GM12878 (cell line): ENCODE results near the gene USP10. TPM values are rescaled to one million over a fixed set of nuclear protein-coding genes. Genes with fewer than 3 reads are reported as not detected.

Source experiments
- ATAC-seq: fragments of 200-7000 bp; cut with Tn5 transposase; 3 replicates; pipeline ENCODE4 v1.9.1; 2020; ENCODE audit warnings: mild to moderate bottlenecking, moderate library complexity
- BruUV-seq: library from RNA; stranded (reverse); fragments of 400-500 nt; replicated peaks from 2 replicates; lab custom pipeline; 2021; lab: Mats Ljungman, UMichigan
- CTCF ChIA-PET: fragments of 300-600 bp; sonication (Branson Sonifier 250); formaldehyde crosslinking; extraction: SDS; loops from one replicate; lab custom pipeline; 2021; ENCODE audit warnings: inconsistent platforms; lab: Yijun Ruan, JAX
- POLR2A ChIA-PET: fragments of 350-600 bp; formaldehyde crosslinking; extraction: SDS; loops from one replicate; lab custom pipeline; 2021; ENCODE audit warnings: inconsistent platforms; lab: Charles Lee
- RAD21 ChIA-PET: fragments of 300-600 bp; sonication (Branson Sonifier 250); formaldehyde crosslinking; loops from one replicate; lab custom pipeline; 2023; ENCODE audit warnings: antibody characterized with exemption; ENCODE audit not compliant: unreplicated experiment; lab: Charles Lee
- SMC1A ChIA-PET: fragments of 300-600 bp; sonication (Branson Sonifier 250); formaldehyde crosslinking; loops from one replicate; lab custom pipeline; 2023; ENCODE audit not compliant: unreplicated experiment, uncharacterized antibody; lab: Charles Lee
- DNase-seq: peaks from one replicate; pipeline ENCODE4 v3.0.0-alpha.2; 2011; ENCODE audit warnings: low read depth, low spot score
- FAIRE-seq: peaks from 3 replicates; lab custom pipeline; 2011; peaks lifted over from hg19 to GRCh38; lab: Jason Lieb, UNC
- H2AFZ ChIP-seq: 2 replicates; pipeline ENCODE4 v1.6.0; 2011; ENCODE audit warnings: low read depth, low read length, control low read depth; ENCODE audit not compliant: control insufficient read depth
- H3K27ac ChIP-seq: 2 replicates; pipeline ENCODE4 v1.5.1; 2011; ENCODE audit warnings: control low read depth; ENCODE audit not compliant: control insufficient read depth, insufficient read depth
- H3K27me3 ChIP-seq, 2 experiments: replicated peaks in 1 of 2; 2 replicates each; pipeline versions ENCODE4 v1.6.0 to v1.6.1; 2011; ENCODE audit warnings: low read length in 1 of 2; ENCODE audit not compliant: control insufficient read depth in 2 of 2, insufficient read depth in 2 of 2
- H3K36me3 ChIP-seq, 2 experiments: 2 replicates each; pipeline ENCODE4 v1.5.1; 2011; ENCODE audit warnings: low read length in 1 of 2; ENCODE audit not compliant: control insufficient read depth in 2 of 2, insufficient read depth in 2 of 2
- H3K4me1 ChIP-seq: 2 replicates; pipeline ENCODE4 v1.6.1; 2011; ENCODE audit warnings: mild to moderate bottlenecking, low read length, moderate library complexity, mixed read lengths; ENCODE audit not compliant: control insufficient read depth, insufficient read depth
- H3K4me2 ChIP-seq: 2 replicates; pipeline ENCODE4 v1.6.0; 2011; ENCODE audit warnings: control low read depth; ENCODE audit not compliant: control insufficient read depth, insufficient read depth
- H3K4me3 ChIP-seq: fragments of 200-600 bp; sonication (generic); 2 replicates; pipeline ENCODE4 v1.5.1; 2016
- H3K79me2 ChIP-seq: 2 replicates; pipeline ENCODE4 v1.6.0; 2011; ENCODE audit warnings: low read length; ENCODE audit not compliant: control insufficient read depth, insufficient read depth
- H3K9ac ChIP-seq: 2 replicates; pipeline ENCODE4 v1.8.0; 2011; ENCODE audit warnings: low read length, control low read depth, mixed read lengths; ENCODE audit not compliant: control insufficient read depth, insufficient read depth
- H3K9me3 ChIP-seq: replicated peaks from 3 replicates; pipeline ENCODE4 v1.5.1; 2011; ENCODE audit warnings: mild to moderate bottlenecking, low read length; ENCODE audit not compliant: control insufficient read depth, insufficient read depth
- H4K20me1 ChIP-seq: 2 replicates; pipeline ENCODE4 v1.6.0; 2011; ENCODE audit not compliant: control insufficient read depth, insufficient read depth
- BMI1 ChIP-seq: fragments of 450-650 bp; IDR thresholded peaks from 2 replicates; pipeline ENCODE4 v1.6.1; 2016; ENCODE audit warnings: mild to moderate bottlenecking, moderate library complexity, borderline replicate concordance
- EGR1 ChIP-seq, 2 experiments: IDR thresholded peaks; 1 replicate in 1 of 2; 2 replicates in 1 of 2; pipeline ENCODE4 v1.6.1; 2011 to 2012; ENCODE audit warnings: low read depth in 2 of 2, low read length in 2 of 2, borderline replicate concordance in 1 of 2, mild to moderate bottlenecking in 1 of 2, moderate library complexity in 1 of 2
- EP300 ChIP-seq, 2 experiments: fragments of 150-350 bp in 1 of 2; IDR thresholded peaks; 2 replicates each; pipeline ENCODE4 v1.6.1; 2011 to 2012; ENCODE audit warnings: low read depth in 2 of 2, low read length in 2 of 2, borderline replicate concordance in 1 of 2, improper control_type of control experiment in 1 of 2, inconsistent platforms in 1 of 2; ENCODE audit not compliant: control insufficient read depth in 1 of 2
- HDAC2 ChIP-seq: fragments of 200-600 bp; sonication (generic); IDR thresholded peaks from 2 replicates; pipeline ENCODE4 v1.6.1; 2017
- IKZF1 ChIP-seq: fragments of 450-650 bp; conservative IDR thresholded peaks from 2 replicates; pipeline ENCODE4 v1.6.1; 2017; ENCODE audit warnings: antibody characterized with exemption, mild to moderate bottlenecking
- MTA2 ChIP-seq: fragments of 450-650 bp; IDR thresholded peaks from 2 replicates; pipeline ENCODE4 v1.6.1; 2016; ENCODE audit warnings: low read depth, mild to moderate bottlenecking, moderate library complexity
- RAD21 ChIP-seq: IDR thresholded peaks from 2 replicates; pipeline ENCODE4 v1.6.1; 2011; ENCODE audit warnings: mild to moderate bottlenecking, low read depth, low read length, moderate library complexity; ENCODE audit not compliant: insufficient read depth
- RBBP5 ChIP-seq: fragments of 200-600 bp; sonication (generic); conservative IDR thresholded peaks from 2 replicates; pipeline ENCODE4 v1.6.1; 2016
- RCOR1 ChIP-seq: conservative IDR thresholded peaks from 2 replicates; pipeline ENCODE4 v1.6.1; 2012; ENCODE audit warnings: low read depth, low read length, improper control_type of control experiment
- SMC3 ChIP-seq: IDR thresholded peaks from 2 replicates; pipeline ENCODE4 v1.6.1; 2011; ENCODE audit warnings: low read length, improper control_type of control experiment, borderline replicate concordance
- SRF ChIP-seq, 2 experiments: IDR thresholded peaks; 2 replicates each; pipeline ENCODE4 v1.6.1; 2011; ENCODE audit warnings: low read depth in 2 of 2, low read length in 2 of 2, mild to moderate bottlenecking in 1 of 2, moderate library complexity in 1 of 2
- SUPT20H ChIP-seq: IDR thresholded peaks from 2 replicates; pipeline ENCODE4 v1.6.1; 2011; ENCODE audit warnings: low read depth, mild to moderate bottlenecking, low read length, moderate library complexity, borderline replicate concordance; ENCODE audit not compliant: control insufficient read depth
- YY1 ChIP-seq: IDR thresholded peaks from 2 replicates; pipeline ENCODE4 v1.6.1; 2011; ENCODE audit warnings: low read depth, mild to moderate bottlenecking, low read length
- ZZZ3 ChIP-seq: IDR thresholded peaks from 2 replicates; pipeline ENCODE4 v1.6.1; 2011; ENCODE audit warnings: low read depth; ENCODE audit not compliant: control insufficient read depth, insufficient read length
- WGBS: methylation state at CpG from one replicate; pipeline ENCODE4 v1.1.6; 2016; ENCODE audit warnings: low lambda C conversion rate; ENCODE audit not compliant: insufficient replicate concordance, insufficient coverage; ENCODE audit errors: missing lambda C conversion rate; 5-methylcytosine and 5-hydroxymethylcytosine counted together
- in situ Hi-C: fragments of 300-500 bp; cut with MboI; formaldehyde crosslinking; loops from 9 replicates; pipeline ENCODE4 v1.14.3; 2018; ENCODE audit warnings: mixed read lengths
- intact Hi-C: fragments of 100-400 bp; cut with micrococcal nuclease; formaldehyde crosslinking; loops from one replicate; pipeline ENCODE4 v1.14.2; 2022; ENCODE audit not compliant: unreplicated experiment
- polyA plus RNA-seq, 11 experiments: library from polyadenylated mRNA; depleted of rRNA in 4 of 11; unstranded in 6 of 11; stranded (reverse) in 5 of 11; fragments of >200 nt; fragmentation: Nextera tagmentation in 4 of 11; fragmentation: Illumina TruSeq in 1 of 11; extraction: Ambion mirVana in 4 of 11; extraction: Trizol in 1 of 11; gene quantifications; 1 replicate in 1 of 11; 2 replicates in 10 of 11; pipeline versions ENCODE4 v1.2.1 to v1.2.3, GENCODE V29; 2011 to 2016; ENCODE audit warnings: inconsistent platforms in 2 of 11, missing spikeins in 2 of 11, low read depth in 1 of 11
- total RNA-seq, 4 experiments: library from RNA; depleted of rRNA in 3 of 4; stranded (reverse); fragments of >200 nt in 3 of 4; fragmentation: Illumina TruSeq in 1 of 4; extraction: Trizol in 1 of 4; gene quantifications; 2 replicates each; pipeline versions ENCODE4 v1.2.1 to v1.2.3, GENCODE V29; 2013 to 2021
- TF ChIP-seq, protein P1 (sequence below): IDR thresholded peaks from 2 replicates; pipeline ENCODE4 v1.6.1; 2012; ENCODE audit warnings: low read depth, low read length, improper control_type of control experiment
- TF ChIP-seq, protein P2 (sequence below): fragments of 450-650 bp; formaldehyde crosslinking; IDR thresholded peaks from 2 replicates; pipeline ENCODE4 v1.4.0; 2022; ENCODE audit warnings: mild to moderate bottlenecking, moderate library complexity
- TF ChIP-seq, protein P3 (sequence below): fragments of 450-650 bp; IDR thresholded peaks from 2 replicates; pipeline ENCODE4 v1.6.1; 2017; ENCODE audit warnings: mild to moderate bottlenecking, moderate library complexity

The USP10 gene
- total and polyA plus RNA-seq, 10 of the 15 experiments (the other 5 are each of a cell fraction or from before 2014, with no cell fraction given) = 46.1 to 160 (median 105) TPM

DNA sequence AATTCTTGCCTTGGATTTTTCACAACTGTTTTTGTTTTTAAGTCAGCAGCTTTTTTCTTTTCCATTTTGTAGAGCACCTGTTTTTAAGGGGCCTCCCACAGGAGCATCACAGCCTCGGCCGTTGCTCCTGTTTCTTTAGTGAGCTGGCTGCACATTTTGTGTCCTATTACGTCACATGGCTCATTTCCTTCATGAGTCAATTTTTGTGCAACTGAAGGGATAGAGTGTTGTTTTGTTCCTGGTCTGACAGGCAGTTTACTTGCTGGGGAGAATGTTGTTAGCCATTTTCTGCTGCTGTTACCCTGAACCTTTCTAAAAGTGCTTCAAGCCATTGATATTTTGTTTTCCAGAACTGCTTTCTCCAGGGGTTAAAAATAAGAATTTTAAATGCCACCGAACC lies 75.0 kb downstream of the USP10 start:
- no peaks in the 10 kb centered on the region for H3K79me2 ChIP-seq
- no peaks in the 10 kb centered on the region for H3K9me3 ChIP-seq
- ATAC-seq = no peak
- no peak overlapping the region for H3K9ac ChIP-seq
- 96% methylated on average over 4 of the region's 4 CpGs for WGBS
- no peak overlapping the region for H3K4me2 ChIP-seq
- intact Hi-C loops = no loop called here
- ChIA-PET SMC1A (no interaction called here), POLR2A (no interaction called here), RAD21 (no interaction called here), CTCF (interaction anchor here (3.2 kb wide), 1 partner anchor 21 kb away, joined by 12 read pairs; no protein-coding TSS in a partner anchor)
- H3K4me3 ChIP-seq = no peak overlapping the region
- in situ Hi-C loops = no loop called here
- no peaks in the 10 kb centered on the region for H3K27me3 ChIP-seq
- no peaks in the 10 kb centered on the region for H4K20me1 ChIP-seq
- no peak for FAIRE-seq
- peaks cover 31 to 43% of the 10 kb centered on the region in 2 experiments for H3K36me3 ChIP-seq
- H3K4me1 ChIP-seq = no peaks in the 10 kb centered on the region
- no TSS peak for BruUV-seq
- DNase-seq = no peak
- no peak overlapping the region for H2AFZ ChIP-seq
- no peak overlapping the region for H3K27ac ChIP-seq
- TF ChIP-seq BMI1 (no peak), SUPT20H (no peak), RCOR1 (no peak), EP300 (IDR thresholded peaks at IDR 0.05; ENCODE audit: borderline replicate concordance in 1 of 2, control insufficient read depth in 1 of 2, low read depth in 2 of 2, low read length in 2 of 2) (no peak), HDAC2 (no peak), SRF (IDR thresholded peaks at IDR 0.05; ENCODE audit: low read depth in 2 of 2, low read length in 2 of 2) (no peak), IKZF1 (no peak), YY1 (no peak), SMC3 (no peak), RAD21 (no peak), EGR1 (IDR thresholded peaks at IDR 0.05; ENCODE audit: borderline replicate concordance in 1 of 2, low read depth in 2 of 2, low read length in 2 of 2) (no peak), MTA2 (no peak), ZZZ3 (no peak), RBBP5 (no peak)
- TF ChIP-seq, protein P1, sequence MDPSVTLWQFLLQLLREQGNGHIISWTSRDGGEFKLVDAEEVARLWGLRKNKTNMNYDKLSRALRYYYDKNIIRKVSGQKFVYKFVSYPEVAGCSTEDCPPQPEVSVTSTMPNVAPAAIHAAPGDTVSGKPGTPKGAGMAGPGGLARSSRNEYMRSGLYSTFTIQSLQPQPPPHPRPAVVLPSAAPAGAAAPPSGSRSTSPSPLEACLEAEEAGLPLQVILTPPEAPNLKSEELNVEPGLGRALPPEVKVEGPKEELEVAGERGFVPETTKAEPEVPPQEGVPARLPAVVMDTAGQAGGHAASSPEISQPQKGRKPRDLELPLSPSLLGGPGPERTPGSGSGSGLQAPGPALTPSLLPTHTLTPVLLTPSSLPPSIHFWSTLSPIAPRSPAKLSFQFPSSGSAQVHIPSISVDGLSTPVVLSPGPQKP = no peak
- TF ChIP-seq, protein P2, sequence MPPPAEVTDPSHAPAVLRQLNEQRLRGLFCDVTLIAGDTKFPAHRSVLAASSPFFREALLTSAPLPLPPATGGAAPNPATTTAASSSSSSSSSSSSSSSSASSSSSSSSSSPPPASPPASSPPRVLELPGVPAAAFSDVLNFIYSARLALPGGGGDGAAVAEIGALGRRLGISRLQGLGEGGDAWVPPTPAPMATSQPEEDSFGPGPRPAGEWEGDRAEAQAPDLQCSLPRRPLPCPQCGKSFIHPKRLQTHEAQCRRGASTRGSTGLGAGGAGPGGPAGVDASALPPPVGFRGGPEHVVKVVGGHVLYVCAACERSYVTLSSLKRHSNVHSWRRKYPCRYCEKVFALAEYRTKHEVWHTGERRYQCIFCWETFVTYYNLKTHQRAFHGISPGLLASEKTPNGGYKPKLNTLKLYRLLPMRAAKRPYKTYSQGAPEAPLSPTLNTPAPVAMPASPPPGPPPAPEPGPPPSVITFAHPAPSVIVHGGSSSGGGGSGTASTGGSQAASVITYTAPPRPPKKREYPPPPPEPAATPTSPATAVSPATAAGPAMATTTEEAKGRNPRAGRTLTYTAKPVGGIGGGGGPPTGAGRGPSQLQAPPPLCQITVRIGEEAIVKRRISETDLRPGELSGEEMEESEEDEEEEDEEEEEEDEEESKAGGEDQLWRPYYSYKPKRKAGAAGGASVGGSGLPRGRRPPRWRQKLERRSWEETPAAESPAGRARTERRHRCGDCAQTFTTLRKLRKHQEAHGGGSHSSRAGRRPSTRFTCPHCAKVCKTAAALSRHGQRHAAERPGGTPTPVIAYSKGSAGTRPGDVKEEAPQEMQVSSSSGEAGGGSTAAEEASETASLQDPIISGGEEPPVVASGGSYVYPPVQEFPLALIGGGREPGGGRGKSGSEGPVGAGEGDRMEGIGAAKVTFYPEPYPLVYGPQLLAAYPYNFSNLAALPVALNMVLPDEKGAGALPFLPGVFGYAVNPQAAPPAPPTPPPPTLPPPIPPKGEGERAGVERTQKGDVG = no peak
- TF ChIP-seq, protein P3, sequence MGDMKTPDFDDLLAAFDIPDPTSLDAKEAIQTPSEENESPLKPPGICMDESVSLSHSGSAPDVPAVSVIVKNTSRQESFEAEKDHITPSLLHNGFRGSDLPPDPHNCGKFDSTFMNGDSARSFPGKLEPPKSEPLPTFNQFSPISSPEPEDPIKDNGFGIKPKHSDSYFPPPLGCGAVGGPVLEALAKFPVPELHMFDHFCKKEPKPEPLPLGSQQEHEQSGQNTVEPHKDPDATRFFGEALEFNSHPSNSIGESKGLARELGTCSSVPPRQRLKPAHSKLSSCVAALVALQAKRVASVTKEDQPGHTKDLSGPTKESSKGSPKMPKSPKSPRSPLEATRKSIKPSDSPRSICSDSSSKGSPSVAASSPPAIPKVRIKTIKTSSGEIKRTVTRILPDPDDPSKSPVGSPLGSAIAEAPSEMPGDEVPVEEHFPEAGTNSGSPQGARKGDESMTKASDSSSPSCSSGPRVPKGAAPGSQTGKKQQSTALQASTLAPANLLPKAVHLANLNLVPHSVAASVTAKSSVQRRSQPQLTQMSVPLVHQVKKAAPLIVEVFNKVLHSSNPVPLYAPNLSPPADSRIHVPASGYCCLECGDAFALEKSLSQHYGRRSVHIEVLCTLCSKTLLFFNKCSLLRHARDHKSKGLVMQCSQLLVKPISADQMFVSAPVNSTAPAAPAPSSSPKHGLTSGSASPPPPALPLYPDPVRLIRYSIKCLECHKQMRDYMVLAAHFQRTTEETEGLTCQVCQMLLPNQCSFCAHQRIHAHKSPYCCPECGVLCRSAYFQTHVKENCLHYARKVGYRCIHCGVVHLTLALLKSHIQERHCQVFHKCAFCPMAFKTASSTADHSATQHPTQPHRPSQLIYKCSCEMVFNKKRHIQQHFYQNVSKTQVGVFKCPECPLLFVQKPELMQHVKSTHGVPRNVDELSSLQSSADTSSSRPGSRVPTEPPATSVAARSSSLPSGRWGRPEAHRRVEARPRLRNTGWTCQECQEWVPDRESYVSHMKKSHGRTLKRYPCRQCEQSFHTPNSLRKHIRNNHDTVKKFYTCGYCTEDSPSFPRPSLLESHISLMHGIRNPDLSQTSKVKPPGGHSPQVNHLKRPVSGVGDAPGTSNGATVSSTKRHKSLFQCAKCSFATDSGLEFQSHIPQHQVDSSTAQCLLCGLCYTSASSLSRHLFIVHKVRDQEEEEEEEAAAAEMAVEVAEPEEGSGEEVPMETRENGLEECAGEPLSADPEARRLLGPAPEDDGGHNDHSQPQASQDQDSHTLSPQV = no peak
